ENCODE data around the gene ERCC6L2.

DNA sequence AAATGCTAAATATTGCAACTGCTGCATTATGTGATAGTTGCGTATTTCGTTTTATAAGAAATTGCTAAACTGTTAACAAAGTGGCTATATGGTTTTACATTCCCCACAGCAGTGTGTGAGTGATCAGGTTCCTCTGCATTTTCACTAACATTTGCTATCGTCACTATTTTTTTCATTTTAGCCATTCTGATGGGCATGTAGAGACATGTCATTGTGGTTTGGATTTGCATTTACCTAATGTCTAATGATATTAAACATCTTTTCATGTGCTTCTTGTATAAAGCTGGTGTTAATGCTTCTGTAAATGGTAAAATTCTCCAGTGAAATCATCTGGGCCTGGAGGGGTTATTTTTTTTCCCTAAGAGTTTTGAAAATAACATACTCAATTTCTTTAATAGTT lies 61.6 kb downstream of the ERCC6L2 start:
- TF ChIP-seq, protein P1, sequence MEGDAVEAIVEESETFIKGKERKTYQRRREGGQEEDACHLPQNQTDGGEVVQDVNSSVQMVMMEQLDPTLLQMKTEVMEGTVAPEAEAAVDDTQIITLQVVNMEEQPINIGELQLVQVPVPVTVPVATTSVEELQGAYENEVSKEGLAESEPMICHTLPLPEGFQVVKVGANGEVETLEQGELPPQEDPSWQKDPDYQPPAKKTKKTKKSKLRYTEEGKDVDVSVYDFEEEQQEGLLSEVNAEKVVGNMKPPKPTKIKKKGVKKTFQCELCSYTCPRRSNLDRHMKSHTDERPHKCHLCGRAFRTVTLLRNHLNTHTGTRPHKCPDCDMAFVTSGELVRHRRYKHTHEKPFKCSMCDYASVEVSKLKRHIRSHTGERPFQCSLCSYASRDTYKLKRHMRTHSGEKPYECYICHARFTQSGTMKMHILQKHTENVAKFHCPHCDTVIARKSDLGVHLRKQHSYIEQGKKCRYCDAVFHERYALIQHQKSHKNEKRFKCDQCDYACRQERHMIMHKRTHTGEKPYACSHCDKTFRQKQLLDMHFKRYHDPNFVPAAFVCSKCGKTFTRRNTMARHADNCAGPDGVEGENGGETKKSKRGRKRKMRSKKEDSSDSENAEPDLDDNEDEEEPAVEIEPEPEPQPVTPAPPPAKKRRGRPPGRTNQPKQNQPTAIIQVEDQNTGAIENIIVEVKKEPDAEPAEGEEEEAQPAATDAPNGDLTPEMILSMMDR (IDR thresholded peaks at IDR 0.05; ENCODE audit: low read depth, low read length) = no peak
- TF ChIP-seq POLR2A (IDR thresholded peaks at IDR 0.05; ENCODE audit: extremely low read depth, insufficient read length) (no peak), MYC (IDR thresholded peaks at IDR 0.05; ENCODE audit: low read depth, low read length) (no peak)
- TF ChIP-seq, protein P2, sequence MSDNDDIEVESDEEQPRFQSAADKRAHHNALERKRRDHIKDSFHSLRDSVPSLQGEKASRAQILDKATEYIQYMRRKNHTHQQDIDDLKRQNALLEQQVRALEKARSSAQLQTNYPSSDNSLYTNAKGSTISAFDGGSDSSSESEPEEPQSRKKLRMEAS (IDR thresholded peaks at IDR 0.05; ENCODE audit: low read depth, low read length) = no peak

All from NB4 (cell line).